A673 (cell line): ENCODE results near the gene HSPG2.

ENCODE experiments used
- EZH2 ChIP-seq: fragments of 200-600 bp; sonication (generic); IDR thresholded peaks from 2 replicates; pipeline ENCODE4 v1.6.1; 2017; ENCODE audit warnings: borderline replicate concordance, low read depth, mild to moderate bottlenecking, mixed read lengths, antibody characterized with exemption, low read length; ENCODE audit not compliant: poor library complexity, severe bottlenecking
- TF ChIP-seq, protein P1 (sequence below): fragments of 300-800, 200-600 bp; sonication (generic); conservative IDR thresholded peaks from 2 replicates; pipeline ENCODE4 v1.5.1; 2017; ENCODE audit warnings: low read depth, mild to moderate bottlenecking, antibody characterized with exemption, low read length, moderate library complexity, mixed read lengths

- TF ChIP-seq EZH2: no peak
- TF ChIP-seq, protein P1, sequence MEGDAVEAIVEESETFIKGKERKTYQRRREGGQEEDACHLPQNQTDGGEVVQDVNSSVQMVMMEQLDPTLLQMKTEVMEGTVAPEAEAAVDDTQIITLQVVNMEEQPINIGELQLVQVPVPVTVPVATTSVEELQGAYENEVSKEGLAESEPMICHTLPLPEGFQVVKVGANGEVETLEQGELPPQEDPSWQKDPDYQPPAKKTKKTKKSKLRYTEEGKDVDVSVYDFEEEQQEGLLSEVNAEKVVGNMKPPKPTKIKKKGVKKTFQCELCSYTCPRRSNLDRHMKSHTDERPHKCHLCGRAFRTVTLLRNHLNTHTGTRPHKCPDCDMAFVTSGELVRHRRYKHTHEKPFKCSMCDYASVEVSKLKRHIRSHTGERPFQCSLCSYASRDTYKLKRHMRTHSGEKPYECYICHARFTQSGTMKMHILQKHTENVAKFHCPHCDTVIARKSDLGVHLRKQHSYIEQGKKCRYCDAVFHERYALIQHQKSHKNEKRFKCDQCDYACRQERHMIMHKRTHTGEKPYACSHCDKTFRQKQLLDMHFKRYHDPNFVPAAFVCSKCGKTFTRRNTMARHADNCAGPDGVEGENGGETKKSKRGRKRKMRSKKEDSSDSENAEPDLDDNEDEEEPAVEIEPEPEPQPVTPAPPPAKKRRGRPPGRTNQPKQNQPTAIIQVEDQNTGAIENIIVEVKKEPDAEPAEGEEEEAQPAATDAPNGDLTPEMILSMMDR: no peak
These were observed 41.1 kb downstream of the HSPG2 start for GRCh38 chr1:21896026-21896425.
